ENCODE data around the gene SAP30BP. TPM values are rescaled to one million over a fixed set of nuclear protein-coding genes. Genes with fewer than 3 reads are reported as not detected.

The SAP30BP gene
- polyA plus RNA-seq, 2 of the 4 experiments (the other 2 are of a cell fraction) = 103 to 139 TPM

GRCh38 chr17:75749545-75750389 lies 82.6 kb downstream of the SAP30BP start:
- DNase-seq (ENCODE audit: low read depth in 1 of 2, low spot score in 1 of 2) (peak; percentile 80 to 88), FAIRE-seq (no peak), ATAC-seq (peak; percentile 80 to 91)
- whole genome bisulfite sequencing (ENCODE audit: missing lambda C conversion rate) = 29% methylated on average over 13 of the region's 20 CpGs
- TF ChIP-seq, protein P1, sequence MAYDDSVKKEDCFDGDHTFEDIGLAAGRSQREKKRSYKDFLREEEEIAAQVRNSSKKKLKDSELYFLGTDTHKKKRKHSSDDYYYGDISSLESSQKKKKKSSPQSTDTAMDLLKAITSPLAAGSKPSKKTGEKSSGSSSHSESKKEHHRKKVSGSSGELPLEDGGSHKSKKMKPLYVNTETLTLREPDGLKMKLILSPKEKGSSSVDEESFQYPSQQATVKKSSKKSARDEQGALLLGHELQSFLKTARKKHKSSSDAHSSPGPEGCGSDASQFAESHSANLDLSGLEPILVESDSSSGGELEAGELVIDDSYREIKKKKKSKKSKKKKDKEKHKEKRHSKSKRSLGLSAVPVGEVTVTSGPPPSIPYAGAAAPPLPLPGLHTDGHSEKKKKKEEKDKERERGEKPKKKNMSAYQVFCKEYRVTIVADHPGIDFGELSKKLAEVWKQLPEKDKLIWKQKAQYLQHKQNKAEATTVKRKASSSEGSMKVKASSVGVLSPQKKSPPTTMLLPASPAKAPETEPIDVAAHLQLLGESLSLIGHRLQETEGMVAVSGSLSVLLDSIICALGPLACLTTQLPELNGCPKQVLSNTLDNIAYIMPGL (CRISPR knock-in tag; IDR thresholded peaks at IDR 0.05; ENCODE audit: borderline replicate concordance) = no peak
- no peak for TF ChIP-seq FOSB (CRISPR knock-in tag; IDR thresholded peaks at IDR 0.05)
- no peak for TF ChIP-seq ZNF302 (CRISPR knock-in tag; IDR thresholded peaks at IDR 0.05)
- TF ChIP-seq RAD21 (conservative IDR thresholded peaks at IDR 0.05 in 1 of 2, IDR thresholded peaks at IDR 0.05 in 1 of 2) = peak; percentile 93 to 94
- 0 out of 2 replicates have a peak, but pooled peaks have one; percentile 46 for TF ChIP-seq TFCP2L1 (CRISPR knock-in tag; IDR thresholded peaks at IDR 0.05)
- no peak for TF ChIP-seq FOSL2 (IDR thresholded peaks at IDR 0.05)
- TF ChIP-seq FOSL2 (CRISPR knock-in tag; IDR thresholded peaks at IDR 0.05) = no peak
- peak; percentile 87 for TF ChIP-seq SMC3 (IDR thresholded peaks at IDR 0.05)
- TF ChIP-seq CTCF (IDR thresholded peaks at IDR 0.05) = peak; percentile 97
- H3K4me2 ChIP-seq = peak overlapping the region; percentile 44
- peaks cover 12% of the 10 kb centered on the region for H3K4me1 ChIP-seq
- H3K27ac ChIP-seq = peak overlapping the region; percentile 43 to 73; a peak in 5 of 6 replicates
- CTCF ChIA-PET = interaction anchor here (0.5 to 43.5 kb wide), 57 partner anchors 11 to 1095 kb away, joined by 3 to 1931 read pairs (median 5); partner anchors contain the start of genes GALK1, ITGB4, RECQL5 and SAP30BP
- POLR2A ChIA-PET = interaction anchor here (1.0 to 1.5 kb wide), 3 partner anchors 30 to 70 kb away, joined by 3 to 7 read pairs (median 3); no protein-coding TSS in a partner anchor
- H3K9me3 ChIP-seq = no peaks in the 10 kb centered on the region
- no peak overlapping the region for H3K4me3 ChIP-seq

GRCh38 chr17:75750661-75751423 lies 83.7 kb downstream of the SAP30BP start:
- Histone ChIP-seq H3K4me3 (no peak overlapping the region), H3K4me2 (no peak overlapping the region), H3K9me3 (no peaks in the 10 kb centered on the region), H3K27ac (peak overlapping the region in 1 of 2 experiments; percentile 73; a peak in 1 of 6 replicates), H3K4me1 (peaks cover 12% of the 10 kb centered on the region)
- FAIRE-seq = no peak
- 73% methylated on average over 23 of the region's 23 CpGs for WGBS (ENCODE audit: missing lambda C conversion rate)
- ATAC-seq = peak in 1 of 2 experiments; percentile 2; a peak in 2 of 6 replicates
- TF ChIP-seq EP300 (IDR thresholded peaks at IDR 0.05) (no peak), ZC3H11A (IDR thresholded peaks at IDR 0.05) (no peak), HDAC2 (IDR thresholded peaks at IDR 0.05) (no peak), HEYL (CRISPR knock-in tag; IDR thresholded peaks at IDR 0.05) (no peak), PBX3 (IDR thresholded peaks at IDR 0.05) (no peak), RCOR1 (IDR thresholded peaks at IDR 0.05; ENCODE audit: low read depth, low read length) (no peak), FOSB (CRISPR knock-in tag; IDR thresholded peaks at IDR 0.05) (no peak), NFE2L2 (conservative IDR thresholded peaks at IDR 0.05; ENCODE audit: low read length) (no peak), JUNB (IDR thresholded peaks at IDR 0.05) (no peak), PHF8 (IDR thresholded peaks at IDR 0.05; ENCODE audit: borderline replicate concordance, low read depth) (no peak), TFCP2L1 (CRISPR knock-in tag; IDR thresholded peaks at IDR 0.05) (no peak), POLR2A (IDR thresholded peaks at IDR 0.05; ENCODE audit: low read length) (no peak), CEBPB (IDR thresholded peaks at IDR 0.05) (no peak)
- TF ChIP-seq, protein P2, sequence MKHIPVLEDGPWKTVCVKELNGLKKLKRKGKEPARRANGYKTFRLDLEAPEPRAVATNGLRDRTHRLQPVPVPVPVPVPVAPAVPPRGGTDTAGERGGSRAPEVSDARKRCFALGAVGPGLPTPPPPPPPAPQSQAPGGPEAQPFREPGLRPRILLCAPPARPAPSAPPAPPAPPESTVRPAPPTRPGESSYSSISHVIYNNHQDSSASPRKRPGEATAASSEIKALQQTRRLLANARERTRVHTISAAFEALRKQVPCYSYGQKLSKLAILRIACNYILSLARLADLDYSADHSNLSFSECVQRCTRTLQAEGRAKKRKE (CRISPR knock-in tag; IDR thresholded peaks at IDR 0.05; ENCODE audit: low read depth) = no peak
- POLR2A ChIA-PET = interaction anchor here (0.8 to 1.2 kb wide), 3 partner anchors 14 to 72 kb away, joined by 3 to 4 read pairs (median 3); partner anchors contain the start of gene GALK1
- no peak for DNase-seq (ENCODE audit: low read depth in 1 of 2, low spot score in 1 of 2)
- CTCF ChIA-PET = interaction anchor here (0.6 to 43.5 kb wide), 24 partner anchors 10 to 410 kb away, joined by 3 to 1931 read pairs (median 11); partner anchors contain the start of genes GALK1, ITGB4, RECQL5 and SAP30BP

All from A549 (cell line).